Measurements from ENCODE around the gene TBPL1. TPM values are rescaled to one million over a fixed set of nuclear protein-coding genes. Genes with fewer than 3 reads are reported as not detected.

Gene TBPL1
- total and polyA plus RNA-seq, 9 of the 15 experiments (the other 6 are each of a cell fraction or from before 2014, with no cell fraction given): 78.1 to 152 (median 107) TPM

- no peak for TF ChIP-seq USF1 (CRISPR knock-in tag; IDR thresholded peaks at IDR 0.05)
- peak; percentile 58 for TF ChIP-seq SUPT5H (IDR thresholded peaks at IDR 0.05)
- TF ChIP-seq, protein P1, sequence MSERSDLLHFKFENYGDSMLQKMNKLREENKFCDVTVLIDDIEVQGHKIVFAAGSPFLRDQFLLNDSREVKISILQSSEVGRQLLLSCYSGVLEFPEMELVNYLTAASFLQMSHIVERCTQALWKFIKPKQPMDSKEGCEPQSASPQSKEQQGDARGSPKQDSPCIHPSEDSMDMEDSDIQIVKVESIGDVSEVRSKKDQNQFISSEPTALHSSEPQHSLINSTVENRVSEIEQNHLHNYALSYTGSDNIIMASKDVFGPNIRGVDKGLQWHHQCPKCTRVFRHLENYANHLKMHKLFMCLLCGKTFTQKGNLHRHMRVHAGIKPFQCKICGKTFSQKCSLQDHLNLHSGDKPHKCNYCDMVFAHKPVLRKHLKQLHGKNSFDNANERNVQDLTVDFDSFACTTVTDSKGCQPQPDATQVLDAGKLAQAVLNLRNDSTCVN (CRISPR knock-in tag; IDR thresholded peaks at IDR 0.05): no peak
- peak in 1 of 2 experiments; percentile 66; a peak in 1 of 4 replicates for TF ChIP-seq HDAC1 (IDR thresholded peaks at IDR 0.05)
- no peak for TF ChIP-seq ZBTB33 (CRISPR knock-in tag; IDR thresholded peaks at IDR 0.05)
- peak; percentile 70; the same call in 1 of the 2 replicates for TF ChIP-seq MXI1 (IDR thresholded peaks at IDR 0.05; ENCODE audit: low read depth, low read length)
- peak; percentile 83 for TF ChIP-seq MTA3 (IDR thresholded peaks at IDR 0.05; ENCODE audit: borderline replicate concordance)
- TF ChIP-seq NRF1 (conservative IDR thresholded peaks at IDR 0.05 in 1 of 2, IDR thresholded peaks at IDR 0.05 in 1 of 2): no peak
- TF ChIP-seq ZNF655 (CRISPR knock-in tag; IDR thresholded peaks at IDR 0.05): no peak
These were observed 4.8 kb downstream of the TBPL1 start (continued) for GRCh38 chr6:133957780-133958242.

Measured in K562 (cell line).